Measurements from ENCODE around the gene AMBRA1.

Gene AMBRA1

DNA sequence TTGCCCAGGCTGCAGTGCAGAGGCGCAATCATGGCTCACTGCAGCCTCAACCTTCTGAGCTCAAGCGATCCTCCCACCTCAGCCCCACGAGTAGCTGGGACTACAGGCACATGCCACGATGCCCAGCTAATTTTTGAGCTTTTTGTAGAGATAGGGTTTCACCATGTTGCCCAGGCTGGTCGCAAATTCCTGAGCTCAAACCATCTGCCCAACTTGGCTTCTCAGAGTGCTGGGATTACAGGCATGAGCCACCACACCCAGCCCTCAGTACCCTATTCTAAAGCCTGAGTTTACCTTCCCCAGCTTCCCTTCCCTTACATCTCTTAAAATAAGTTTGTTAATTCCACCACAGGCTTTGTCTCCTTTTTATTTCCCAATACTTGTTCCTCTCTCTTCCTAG, 59.1 kb downstream of the AMBRA1 start:
- Histone ChIP-seq H3K27me3 (ENCODE audit: insufficient read depth, low read length, poor library complexity) (no peaks in the 10 kb centered on the region), H3K18ac (ENCODE audit: low read length) (no peak overlapping the region), H3K4me3 (ENCODE audit: low read length) (no peak overlapping the region), H2AK5ac (ENCODE audit: low read length) (no peak overlapping the region), H3K79me1 (ENCODE audit: low read length) (peaks cover 9% of the 10 kb centered on the region), H2BK5ac (ENCODE audit: low read length) (no peak overlapping the region), H3K4ac (ENCODE audit: low read depth, low read length) (no peak overlapping the region), H4K8ac (ENCODE audit: low read depth, low read length) (no peak overlapping the region), H3K27ac (ENCODE audit: low read depth, low read length) (no peak overlapping the region), H3K36me3 (ENCODE audit: control insufficient read depth, insufficient read depth, low read length) (no peaks in the 10 kb centered on the region), H4K5ac (ENCODE audit: low read length) (no peak overlapping the region), H3K4me2 (ENCODE audit: low read length) (no peak overlapping the region), H3K79me2 (ENCODE audit: control insufficient read depth, insufficient read depth, low read length) (peaks cover 32% of the 10 kb centered on the region), H2BK15ac (replicated peaks; ENCODE audit: low read depth) (no peak overlapping the region), H3K23ac (ENCODE audit: low read length) (no peak overlapping the region), H3K56ac (ENCODE audit: low read length) (no peak overlapping the region), H2BK120ac (ENCODE audit: low read depth, low read length) (no peak overlapping the region), H3K4me1 (ENCODE audit: control insufficient read depth, low read depth, low read length) (peaks cover 4% of the 10 kb centered on the region), H3K9ac (ENCODE audit: low read length) (no peak overlapping the region)
- no peak for DNase-seq
- WGBS (ENCODE audit: extremely low coverage, insufficient coverage, low lambda C conversion rate) = no CpG with 5 or more reads among the region's 5 CpGs

DNA sequence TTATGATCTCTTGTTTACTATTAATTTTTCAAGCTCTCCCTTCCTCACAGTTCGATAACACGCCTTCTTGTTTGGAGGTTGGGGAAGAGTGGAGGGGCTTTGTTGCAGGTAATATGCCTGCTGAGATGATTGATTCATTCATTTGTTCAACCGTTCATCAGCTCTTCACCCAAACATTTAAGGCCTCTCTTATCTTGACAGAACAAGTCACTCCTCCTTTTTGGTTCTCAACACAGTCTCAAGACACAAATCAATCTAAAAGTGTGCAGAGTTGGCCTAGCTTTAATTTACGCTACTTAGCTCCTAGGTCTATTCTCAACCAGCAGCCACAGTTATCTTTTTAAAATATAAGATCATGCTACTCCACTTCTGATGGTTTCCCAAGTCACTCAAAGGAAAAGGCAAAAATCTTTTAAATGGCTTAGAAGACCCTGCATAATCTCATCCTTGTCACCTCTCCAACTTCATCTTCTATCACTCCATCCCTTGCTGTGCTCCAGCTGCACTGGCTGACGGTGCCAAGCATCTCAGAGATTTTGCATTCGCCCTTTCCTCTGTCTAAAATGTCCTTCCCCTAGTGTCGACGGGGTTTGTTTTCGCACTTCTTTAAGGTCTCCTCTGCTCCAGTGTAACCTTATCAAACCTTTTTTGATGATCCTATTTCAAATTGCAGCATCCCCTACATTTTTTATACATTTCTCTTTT, 60.3 kb downstream of the AMBRA1 start:
- no peak overlapping the region for H2BK15ac ChIP-seq (replicated peaks; ENCODE audit: low read depth)
- H3K56ac ChIP-seq (ENCODE audit: low read length) = no peak overlapping the region
- WGBS (ENCODE audit: extremely low coverage, insufficient coverage, low lambda C conversion rate) = no CpG with 5 or more reads among the region's 9 CpGs
- H3K27me3 ChIP-seq (ENCODE audit: insufficient read depth, low read length, poor library complexity) = no peaks in the 10 kb centered on the region
- no peak for DNase-seq
- H2BK5ac ChIP-seq (ENCODE audit: low read length) = no peak overlapping the region
- H3K79me2 ChIP-seq (ENCODE audit: control insufficient read depth, insufficient read depth, low read length) = peaks cover 38% of the 10 kb centered on the region
- H3K23ac ChIP-seq (ENCODE audit: low read length) = no peak overlapping the region
- no peak overlapping the region for H3K27ac ChIP-seq (ENCODE audit: low read depth, low read length)
- no peak overlapping the region for H4K5ac ChIP-seq (ENCODE audit: low read length)
- peaks cover 7% of the 10 kb centered on the region for H3K4me1 ChIP-seq (ENCODE audit: control insufficient read depth, low read depth, low read length)
- no peaks in the 10 kb centered on the region for H3K36me3 ChIP-seq (ENCODE audit: control insufficient read depth, insufficient read depth, low read length)
- no peak overlapping the region for H3K4ac ChIP-seq (ENCODE audit: low read depth, low read length)
- no peak overlapping the region for H4K8ac ChIP-seq (ENCODE audit: low read depth, low read length)
- no peak overlapping the region for H3K4me3 ChIP-seq (ENCODE audit: low read length)
- no peak overlapping the region for H3K4me2 ChIP-seq (ENCODE audit: low read length)
- H3K9ac ChIP-seq (ENCODE audit: low read length) = no peak overlapping the region
- no peak overlapping the region for H3K18ac ChIP-seq (ENCODE audit: low read length)
- no peak overlapping the region for H2BK120ac ChIP-seq (ENCODE audit: low read depth, low read length)
- peaks cover 16% of the 10 kb centered on the region for H3K79me1 ChIP-seq (ENCODE audit: low read length)
- no peak overlapping the region for H2AK5ac ChIP-seq (ENCODE audit: low read length)

DNA sequence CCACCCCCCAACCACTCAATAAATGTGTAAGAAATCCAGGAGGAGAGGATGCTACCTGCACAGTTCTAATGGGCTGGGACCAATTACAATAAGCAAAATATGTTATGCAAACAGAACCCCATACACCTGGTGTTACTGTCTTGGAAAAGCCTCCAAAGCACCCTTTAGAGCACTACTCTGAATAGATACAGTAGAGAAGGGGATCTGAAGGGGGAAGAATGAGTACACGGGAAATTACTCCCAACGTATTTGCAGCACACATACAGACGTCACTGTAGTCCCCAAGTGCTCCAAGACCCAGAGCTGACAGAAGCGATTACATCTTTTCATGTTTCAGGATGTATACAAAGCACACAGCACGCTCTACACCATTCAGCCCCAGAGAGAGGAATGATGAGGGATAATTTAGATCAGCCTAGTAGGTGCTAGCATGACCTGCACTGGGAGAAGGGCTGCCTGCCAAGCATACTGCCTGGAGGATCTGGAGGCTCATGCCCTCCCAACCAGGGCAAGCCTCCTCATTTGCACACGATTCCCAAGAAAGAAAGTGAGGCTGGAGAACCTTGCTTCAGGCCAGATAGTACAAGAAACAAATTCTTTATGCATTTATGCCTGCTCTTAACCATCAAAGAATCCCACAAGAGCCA, 63.8 kb downstream of the AMBRA1 start:
- no peak overlapping the region for H2BK120ac ChIP-seq (ENCODE audit: low read depth, low read length)
- no peak overlapping the region for H4K5ac ChIP-seq (ENCODE audit: low read length)
- no CpG with 5 or more reads among the region's 6 CpGs for WGBS (ENCODE audit: extremely low coverage, insufficient coverage, low lambda C conversion rate)
- no peak overlapping the region for H3K56ac ChIP-seq (ENCODE audit: low read length)
- no peak overlapping the region for H3K4me2 ChIP-seq (ENCODE audit: low read length)
- no peak overlapping the region for H2BK15ac ChIP-seq (replicated peaks; ENCODE audit: low read depth)
- H3K36me3 ChIP-seq (ENCODE audit: control insufficient read depth, insufficient read depth, low read length) = no peaks in the 10 kb centered on the region
- H3K79me1 ChIP-seq (ENCODE audit: low read length) = peaks cover 11% of the 10 kb centered on the region
- H3K23ac ChIP-seq (ENCODE audit: low read length) = no peak overlapping the region
- no peak overlapping the region for H3K4ac ChIP-seq (ENCODE audit: low read depth, low read length)
- H3K4me3 ChIP-seq (ENCODE audit: low read length) = no peak overlapping the region
- H3K27ac ChIP-seq (ENCODE audit: low read depth, low read length) = no peak overlapping the region
- peaks cover 3% of the 10 kb centered on the region for H3K4me1 ChIP-seq (ENCODE audit: control insufficient read depth, low read depth, low read length)
- H3K18ac ChIP-seq (ENCODE audit: low read length) = no peak overlapping the region
- H3K79me2 ChIP-seq (ENCODE audit: control insufficient read depth, insufficient read depth, low read length) = peaks cover 28% of the 10 kb centered on the region
- no peak overlapping the region for H2BK5ac ChIP-seq (ENCODE audit: low read length)
- H4K8ac ChIP-seq (ENCODE audit: low read depth, low read length) = no peak overlapping the region
- H3K9ac ChIP-seq (ENCODE audit: low read length) = no peak overlapping the region
- H3K27me3 ChIP-seq (ENCODE audit: insufficient read depth, low read length, poor library complexity) = no peaks in the 10 kb centered on the region
- H2AK5ac ChIP-seq (ENCODE audit: low read length) = no peak overlapping the region
- DNase-seq = no peak

DNA sequence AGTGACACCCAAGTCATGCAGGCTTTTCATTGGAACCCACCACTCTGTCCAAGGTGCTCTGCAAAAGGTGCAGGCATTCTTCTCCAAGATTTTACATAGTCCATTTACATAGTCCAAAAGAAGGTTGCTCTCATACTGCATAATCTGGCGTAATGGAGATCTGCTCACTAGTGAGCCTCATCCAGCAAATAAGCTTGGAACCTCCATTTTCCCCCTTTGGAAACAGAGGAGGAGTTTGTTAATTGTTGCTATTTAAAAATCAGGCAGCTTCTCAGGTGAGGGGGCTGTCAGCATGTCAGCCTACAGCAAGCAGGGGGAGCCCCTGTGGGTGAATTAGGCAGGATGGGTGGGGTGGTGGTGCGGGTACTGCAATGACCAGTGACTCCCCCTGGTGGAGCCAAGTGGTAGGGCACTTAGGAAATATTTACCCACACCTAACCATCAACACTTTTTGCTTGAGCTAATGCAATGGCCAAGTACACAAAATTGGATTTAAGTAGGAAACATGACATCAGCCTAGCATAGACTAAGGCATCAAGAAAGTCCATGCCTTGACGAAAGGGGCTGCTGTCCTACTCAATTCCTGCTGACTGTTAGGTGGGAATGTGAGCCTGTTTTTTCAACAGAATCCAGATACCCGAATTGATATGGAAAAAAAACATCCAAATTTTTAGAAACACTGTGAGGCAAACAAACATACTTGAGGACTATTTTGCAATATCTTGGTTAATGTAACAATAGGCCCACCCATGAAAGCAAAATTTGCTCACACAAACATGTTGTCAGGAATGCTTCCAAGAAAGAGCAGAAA, 64.5 kb downstream of the AMBRA1 start:
- Histone ChIP-seq H3K79me2 (ENCODE audit: control insufficient read depth, insufficient read depth, low read length) (peaks cover 21% of the 10 kb centered on the region), H3K4me3 (ENCODE audit: low read length) (no peak overlapping the region), H3K18ac (ENCODE audit: low read length) (no peak overlapping the region), H3K4ac (ENCODE audit: low read depth, low read length) (no peak overlapping the region), H3K4me2 (ENCODE audit: low read length) (no peak overlapping the region), H3K36me3 (ENCODE audit: control insufficient read depth, insufficient read depth, low read length) (no peaks in the 10 kb centered on the region), H2BK15ac (replicated peaks; ENCODE audit: low read depth) (no peak overlapping the region), H3K23ac (ENCODE audit: low read length) (no peak overlapping the region), H2BK5ac (ENCODE audit: low read length) (no peak overlapping the region), H3K79me1 (ENCODE audit: low read length) (peaks cover 11% of the 10 kb centered on the region), H3K56ac (ENCODE audit: low read length) (no peak overlapping the region), H3K27me3 (ENCODE audit: insufficient read depth, low read length, poor library complexity) (no peaks in the 10 kb centered on the region), H3K9ac (ENCODE audit: low read length) (no peak overlapping the region), H3K27ac (ENCODE audit: low read depth, low read length) (no peak overlapping the region), H4K5ac (ENCODE audit: low read length) (no peak overlapping the region), H2BK120ac (ENCODE audit: low read depth, low read length) (no peak overlapping the region), H4K8ac (ENCODE audit: low read depth, low read length) (no peak overlapping the region), H2AK5ac (ENCODE audit: low read length) (no peak overlapping the region), H3K4me1 (ENCODE audit: control insufficient read depth, low read depth, low read length) (peaks cover 3% of the 10 kb centered on the region)
- peak; percentile 87 for DNase-seq
- no CpG with 5 or more reads among the region's 4 CpGs for WGBS (ENCODE audit: extremely low coverage, insufficient coverage, low lambda C conversion rate)

DNA sequence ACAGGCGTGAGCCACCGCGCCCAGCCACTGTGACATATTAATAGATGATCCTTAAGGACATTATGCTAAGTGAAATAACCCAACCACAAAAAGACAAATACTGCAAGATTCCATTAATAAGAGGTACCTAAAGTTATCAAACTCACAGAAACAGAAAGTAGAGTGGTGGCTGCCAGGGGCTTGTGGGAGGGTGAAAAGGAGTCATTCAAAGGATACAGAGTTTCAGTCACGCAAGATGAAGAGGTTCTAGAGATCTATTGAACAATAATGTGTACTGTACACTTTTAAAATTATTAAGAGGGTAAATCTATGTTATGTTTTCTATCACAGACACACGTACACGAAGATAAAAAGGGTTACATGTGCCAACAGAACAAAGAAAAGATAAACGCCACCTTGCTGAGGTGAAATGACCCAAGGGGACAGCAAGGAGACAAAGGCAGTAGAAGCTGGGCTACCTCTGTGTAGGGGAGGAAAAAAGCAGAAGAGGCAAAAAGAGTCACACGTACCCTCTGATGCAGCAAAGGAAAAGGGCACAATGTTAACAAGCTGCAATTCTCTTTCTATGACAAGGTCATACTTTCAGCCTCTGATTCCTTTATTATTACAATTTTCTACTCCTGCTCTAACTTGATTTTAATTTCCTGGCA, 65.3 kb downstream of the AMBRA1 start:
- Histone ChIP-seq H2AK5ac (ENCODE audit: low read length) (no peak overlapping the region), H3K9ac (ENCODE audit: low read length) (no peak overlapping the region), H3K23ac (ENCODE audit: low read length) (no peak overlapping the region), H3K4ac (ENCODE audit: low read depth, low read length) (no peak overlapping the region), H2BK120ac (ENCODE audit: low read depth, low read length) (no peak overlapping the region), H2BK5ac (ENCODE audit: low read length) (no peak overlapping the region), H3K4me2 (ENCODE audit: low read length) (no peak overlapping the region), H3K36me3 (ENCODE audit: control insufficient read depth, insufficient read depth, low read length) (no peaks in the 10 kb centered on the region), H3K79me2 (ENCODE audit: control insufficient read depth, insufficient read depth, low read length) (peaks cover 20% of the 10 kb centered on the region), H3K27me3 (ENCODE audit: insufficient read depth, low read length, poor library complexity) (no peaks in the 10 kb centered on the region), H3K27ac (ENCODE audit: low read depth, low read length) (no peak overlapping the region), H3K4me3 (ENCODE audit: low read length) (no peak overlapping the region), H3K4me1 (ENCODE audit: control insufficient read depth, low read depth, low read length) (peaks cover 3% of the 10 kb centered on the region), H3K56ac (ENCODE audit: low read length) (no peak overlapping the region), H4K8ac (ENCODE audit: low read depth, low read length) (no peak overlapping the region), H2BK15ac (replicated peaks; ENCODE audit: low read depth) (no peak overlapping the region), H4K5ac (ENCODE audit: low read length) (no peak overlapping the region), H3K79me1 (ENCODE audit: low read length) (peaks cover 14% of the 10 kb centered on the region), H3K18ac (ENCODE audit: low read length) (no peak overlapping the region)
- no peak for DNase-seq
- no CpG with 5 or more reads among the region's 8 CpGs for WGBS (ENCODE audit: extremely low coverage, insufficient coverage, low lambda C conversion rate)
